NCI-H82 (cell line): ENCODE measurements around the gene ZNF235.
"Not testable (repeated sequence)": the region's sequence is repeated elsewhere in the genome, so short reads cannot be mapped to it uniquely, and the experiment has no call there.

Source experiments
- DNase-seq: peaks from one replicate; lab custom pipeline; 2025; lab: John Stamatoyannopoulos, UW

The ZNF235 gene

GRCh38 chr19:44255705-44256411 is 49.0 kb downstream of the ZNF235 start:
- no peak for DNase-seq

DNA sequence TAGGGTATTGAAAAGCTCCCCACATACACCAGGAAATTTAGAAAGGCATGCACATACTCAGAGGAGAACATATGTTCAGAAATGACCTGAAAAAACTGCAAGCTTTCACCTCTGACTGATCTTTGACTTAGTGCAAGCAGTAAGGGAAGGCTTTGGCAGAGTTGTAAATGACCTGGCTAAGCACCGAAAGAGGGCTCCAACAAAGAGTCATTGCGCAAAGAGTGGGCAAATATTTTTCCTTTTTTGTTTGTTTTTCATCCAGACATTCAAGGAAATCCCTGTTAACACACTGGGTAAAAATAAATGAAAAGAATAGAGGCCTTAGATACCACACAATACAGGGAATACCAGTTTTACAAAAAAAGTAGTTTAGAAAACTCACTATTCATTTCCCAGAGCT is 50.3 kb downstream of the ZNF235 start:
- DNase-seq, result no peak

GRCh38 chr19:44253392-44253791 is 51.4 kb downstream of the ZNF235 start:
- not testable (repeated sequence) for DNase-seq

GRCh38 chr19:44252332-44252731 is 52.5 kb downstream of the ZNF235 start:
- DNase-seq, result not testable (repeated sequence)

- DNase-seq, result no peak
Measured at GRCh38 chr19:44236384-44236783, 68.4 kb downstream of the ZNF235 start.
